Myocyte (in vitro differentiated cells): ENCODE measurements around the gene SLC32A1. TPM values are rescaled to one million over a fixed set of nuclear protein-coding genes. Genes with fewer than 3 reads are reported as not detected.

Source experiments
- total RNA-seq: library from RNA; depleted of rRNA; stranded (reverse); fragments of >200 nt; gene quantifications from 2 replicates; pipeline ENCODE4 v1.2.3, GENCODE V29; 2014

SLC32A1 gene
- total RNA-seq, 1 donor from 2014 or later = not detected

Other genes with a start within 250 kb of the SLC32A1 start
- gene ADIG, start 143.3 kb upstream of the SLC32A1 start, total RNA-seq = not detected in 2 replicates
- gene ARHGAP40, start 122.7 kb upstream of the SLC32A1 start, total RNA-seq = not detected in 2 replicates
- 6.1 and 6.7 TPM in 2 replicates for gene ACTR5, start 24.0 kb downstream of the SLC32A1 start, total RNA-seq
- gene PPP1R16B, start 81.2 kb downstream of the SLC32A1 start, total RNA-seq = 0.03 TPM in 1 of 2 replicates, not detected in the other
- 0.21 and 0.67 TPM in 2 replicates for gene FAM83D, start 201.9 kb downstream of the SLC32A1 start, total RNA-seq
- 10.5 and 14.0 TPM in 2 replicates for gene DHX35, start 237.9 kb downstream of the SLC32A1 start, total RNA-seq